Measurements from ENCODE around the gene SDK1.

SDK1 gene

GRCh38 chr7:3326246-3326645 is 25.2 kb downstream of the SDK1 start:
- Histone ChIP-seq H3K4me1 (ENCODE audit: insufficient read depth, low read length) (no peaks in the 10 kb centered on the region), H3K4me3 (ENCODE audit: low read depth in 1 of 2, low read length in 2 of 2) (no peak overlapping the region), H2AFZ (ENCODE audit: low read depth, low read length) (no peak overlapping the region), H3K27ac (ENCODE audit: low read length) (no peak overlapping the region), H3K9ac (ENCODE audit: low read depth, low read length) (no peak overlapping the region), H3K9me3 (ENCODE audit: insufficient read depth, low read length, severe bottlenecking) (no peaks in the 10 kb centered on the region), H3K36me3 (ENCODE audit: insufficient read depth, low read length) (no peaks in the 10 kb centered on the region), H3K27me3 (ENCODE audit: insufficient read depth, low read length, poor library complexity) (peaks cover 22% of the 10 kb centered on the region), H4K20me1 (ENCODE audit: insufficient read depth, low read length) (no peaks in the 10 kb centered on the region), H3K79me2 (ENCODE audit: insufficient read depth, low read length) (no peaks in the 10 kb centered on the region), H3K4me2 (ENCODE audit: insufficient read depth, low read length) (no peak overlapping the region)
- DNase-seq (no peak), ATAC-seq (ENCODE audit: insufficient read depth, low read depth) (no peak)
- TF ChIP-seq EZH2 (IDR thresholded peaks at IDR 0.05; ENCODE audit: borderline replicate concordance, low read depth, low read length, severe bottlenecking) (no peak), CTCF (IDR thresholded peaks at IDR 0.05; ENCODE audit: borderline replicate concordance, extremely low read depth, low read length, poor library complexity, severe bottlenecking) (no peak)

- H3K27ac ChIP-seq (ENCODE audit: low read length): no peak overlapping the region
- TF ChIP-seq EZH2 (IDR thresholded peaks at IDR 0.05; ENCODE audit: borderline replicate concordance, low read depth, low read length, severe bottlenecking) (no peak), CTCF (IDR thresholded peaks at IDR 0.05; ENCODE audit: borderline replicate concordance, extremely low read depth, low read length, poor library complexity, severe bottlenecking) (no peak)
These were observed 26.0 kb downstream of the SDK1 start for GRCh38 chr7:3327099-3327498.

GRCh38 chr7:3327655-3328054 is 26.6 kb downstream of the SDK1 start:
- Histone ChIP-seq H3K4me3 (ENCODE audit: low read depth in 1 of 2, low read length in 2 of 2) (no peak overlapping the region), H3K4me2 (ENCODE audit: insufficient read depth, low read length) (no peak overlapping the region), H4K20me1 (ENCODE audit: insufficient read depth, low read length) (no peaks in the 10 kb centered on the region), H3K27me3 (ENCODE audit: insufficient read depth, low read length, poor library complexity) (peaks cover 22% of the 10 kb centered on the region), H3K36me3 (ENCODE audit: insufficient read depth, low read length) (no peaks in the 10 kb centered on the region), H3K9ac (ENCODE audit: low read depth, low read length) (no peak overlapping the region), H3K4me1 (ENCODE audit: insufficient read depth, low read length) (no peaks in the 10 kb centered on the region), H3K79me2 (ENCODE audit: insufficient read depth, low read length) (no peaks in the 10 kb centered on the region), H3K27ac (ENCODE audit: low read length) (no peak overlapping the region), H3K9me3 (ENCODE audit: insufficient read depth, low read length, severe bottlenecking) (no peaks in the 10 kb centered on the region), H2AFZ (ENCODE audit: low read depth, low read length) (no peak overlapping the region)
- ATAC-seq (ENCODE audit: insufficient read depth, low read depth) (no peak), DNase-seq (no peak)
- TF ChIP-seq EZH2 (IDR thresholded peaks at IDR 0.05; ENCODE audit: borderline replicate concordance, low read depth, low read length, severe bottlenecking) (no peak), CTCF (IDR thresholded peaks at IDR 0.05; ENCODE audit: borderline replicate concordance, extremely low read depth, low read length, poor library complexity, severe bottlenecking) (no peak)

More at GRCh38 chr7:3327099-3327498, 26.0 kb downstream of the SDK1 start:
- ATAC-seq (ENCODE audit: insufficient read depth, low read depth) (no peak), DNase-seq (no peak)
- Histone ChIP-seq H3K9me3 (ENCODE audit: insufficient read depth, low read length, severe bottlenecking) (no peaks in the 10 kb centered on the region), H4K20me1 (ENCODE audit: insufficient read depth, low read length) (no peaks in the 10 kb centered on the region), H2AFZ (ENCODE audit: low read depth, low read length) (no peak overlapping the region), H3K36me3 (ENCODE audit: insufficient read depth, low read length) (no peaks in the 10 kb centered on the region), H3K79me2 (ENCODE audit: insufficient read depth, low read length) (no peaks in the 10 kb centered on the region), H3K4me3 (ENCODE audit: low read depth in 1 of 2, low read length in 2 of 2) (no peak overlapping the region), H3K4me2 (ENCODE audit: insufficient read depth, low read length) (no peak overlapping the region), H3K27me3 (ENCODE audit: insufficient read depth, low read length, poor library complexity) (peaks cover 22% of the 10 kb centered on the region), H3K9ac (ENCODE audit: low read depth, low read length) (no peak overlapping the region), H3K4me1 (ENCODE audit: insufficient read depth, low read length) (no peaks in the 10 kb centered on the region)

- Histone ChIP-seq H2AFZ (ENCODE audit: low read depth, low read length) (no peak overlapping the region), H4K20me1 (ENCODE audit: insufficient read depth, low read length) (no peaks in the 10 kb centered on the region), H3K27me3 (ENCODE audit: insufficient read depth, low read length, poor library complexity) (peaks cover 15% of the 10 kb centered on the region), H3K36me3 (ENCODE audit: insufficient read depth, low read length) (no peaks in the 10 kb centered on the region), H3K9me3 (ENCODE audit: insufficient read depth, low read length, severe bottlenecking) (no peaks in the 10 kb centered on the region), H3K4me2 (ENCODE audit: insufficient read depth, low read length) (no peak overlapping the region), H3K4me1 (ENCODE audit: insufficient read depth, low read length) (no peaks in the 10 kb centered on the region), H3K27ac (ENCODE audit: low read length) (no peak overlapping the region), H3K79me2 (ENCODE audit: insufficient read depth, low read length) (no peaks in the 10 kb centered on the region), H3K4me3 (ENCODE audit: low read depth in 1 of 2, low read length in 2 of 2) (no peak overlapping the region), H3K9ac (ENCODE audit: low read depth, low read length) (no peak overlapping the region)
- ATAC-seq (ENCODE audit: insufficient read depth, low read depth) (no peak), DNase-seq (no peak)
- TF ChIP-seq EZH2 (IDR thresholded peaks at IDR 0.05; ENCODE audit: borderline replicate concordance, low read depth, low read length, severe bottlenecking): no peak
- TF ChIP-seq CTCF (IDR thresholded peaks at IDR 0.05; ENCODE audit: borderline replicate concordance, extremely low read depth, low read length, poor library complexity, severe bottlenecking): no peak
These were observed 31.3 kb downstream of the SDK1 start for GRCh38 chr7:3332308-3332707.
